Thoracic aorta (tissue), 2 donors: ENCODE data around the gene PCTP. TPM values are rescaled to one million over a fixed set of nuclear protein-coding genes. Genes with fewer than 3 reads are reported as not detected.

Experiments
- ATAC-seq: fragments of 150-250 bp; one replicate; pipeline ENCODE4 v1.8.0; 2017; ENCODE audit warnings: low read depth; ENCODE audit not compliant: insufficient number of reproducible peaks, low FRiP score
- DNase-seq: peaks from one replicate; pipeline ENCODE4 v3.0.0-alpha.2; 2020; ENCODE audit warnings: low spot score
- H3K27ac ChIP-seq, 2 donors: fragments of 200-600 bp; sonication (generic); 1 replicate in 1 of 2; 2 replicates in 1 of 2; pipeline ENCODE4 v1.5.1; 2016; ENCODE audit warnings: mild to moderate bottlenecking in 2 of 2, moderate library complexity in 2 of 2
- H3K27me3 ChIP-seq: fragments of 200-600 bp; sonication (generic); replicated peaks from 2 replicates; pipeline ENCODE4 v1.6.0; 2016; ENCODE audit warnings: mild to moderate bottlenecking; ENCODE audit not compliant: insufficient read depth
- H3K36me3 ChIP-seq: fragments of 200-600 bp; sonication (generic); one replicate; pipeline ENCODE4 v1.5.1; 2016
- H3K4me1 ChIP-seq, 2 donors: fragments of 200-600 bp; sonication (generic); 1 replicate in 1 of 2; 2 replicates in 1 of 2; pipeline versions ENCODE4 v1.5.1 to v1.6.0; 2016; ENCODE audit warnings: low read depth in 2 of 2, mild to moderate bottlenecking in 1 of 2; ENCODE audit not compliant: control insufficient read depth in 1 of 2
- H3K4me3 ChIP-seq: fragments of 200-600 bp; sonication (generic); 2 replicates; pipeline ENCODE4 v1.5.1; 2016; ENCODE audit warnings: mild to moderate bottlenecking
- H3K9me3 ChIP-seq: fragments of 200-600 bp; sonication (generic); 2 replicates; pipeline ENCODE4 v1.5.1; 2016
- total RNA-seq, 2 donors: library from RNA; depleted of rRNA; stranded (reverse); fragments of >200 nt; gene quantifications; one replicate each; pipeline versions ENCODE4 v1.1.0 to v1.2.3, GENCODE V29; 2016
- TF ChIP-seq, protein P1 (sequence below): fragments of 200-600 bp; sonication (generic); IDR thresholded peaks from one replicate; pipeline ENCODE4 v1.5.1; 2019; ENCODE audit warnings: antibody characterized with exemption

The PCTP gene
- total RNA-seq, 2 donors from 2014 or later: 11.9 to 13.3 TPM

DNA sequence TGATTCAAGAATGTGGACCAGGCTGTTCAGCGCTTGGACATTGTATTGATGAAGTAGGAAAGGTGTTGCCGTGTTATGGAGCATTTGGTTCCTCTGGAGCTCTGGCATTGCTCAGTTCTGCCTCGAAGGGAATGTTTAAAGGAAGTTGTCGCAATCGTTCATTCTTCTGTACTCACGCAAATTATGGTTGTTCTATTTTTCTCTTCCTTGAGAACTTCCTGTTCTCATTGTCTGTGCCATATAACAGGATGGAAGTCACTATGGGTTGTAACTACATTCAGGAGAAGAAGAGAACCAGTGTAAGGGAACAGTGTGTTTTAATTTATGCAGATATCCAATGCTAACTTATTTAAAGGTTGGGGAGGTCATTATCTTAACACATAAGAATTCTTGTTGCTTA, 13.0 kb downstream of the PCTP start:
- TF ChIP-seq, protein P1, sequence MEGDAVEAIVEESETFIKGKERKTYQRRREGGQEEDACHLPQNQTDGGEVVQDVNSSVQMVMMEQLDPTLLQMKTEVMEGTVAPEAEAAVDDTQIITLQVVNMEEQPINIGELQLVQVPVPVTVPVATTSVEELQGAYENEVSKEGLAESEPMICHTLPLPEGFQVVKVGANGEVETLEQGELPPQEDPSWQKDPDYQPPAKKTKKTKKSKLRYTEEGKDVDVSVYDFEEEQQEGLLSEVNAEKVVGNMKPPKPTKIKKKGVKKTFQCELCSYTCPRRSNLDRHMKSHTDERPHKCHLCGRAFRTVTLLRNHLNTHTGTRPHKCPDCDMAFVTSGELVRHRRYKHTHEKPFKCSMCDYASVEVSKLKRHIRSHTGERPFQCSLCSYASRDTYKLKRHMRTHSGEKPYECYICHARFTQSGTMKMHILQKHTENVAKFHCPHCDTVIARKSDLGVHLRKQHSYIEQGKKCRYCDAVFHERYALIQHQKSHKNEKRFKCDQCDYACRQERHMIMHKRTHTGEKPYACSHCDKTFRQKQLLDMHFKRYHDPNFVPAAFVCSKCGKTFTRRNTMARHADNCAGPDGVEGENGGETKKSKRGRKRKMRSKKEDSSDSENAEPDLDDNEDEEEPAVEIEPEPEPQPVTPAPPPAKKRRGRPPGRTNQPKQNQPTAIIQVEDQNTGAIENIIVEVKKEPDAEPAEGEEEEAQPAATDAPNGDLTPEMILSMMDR: no peak
- no peak for DNase-seq
- no peak overlapping the region for H3K4me3 ChIP-seq
- no peak overlapping the region for H3K27ac ChIP-seq
- H3K4me1 ChIP-seq: peaks cover 0 to 3% of the 10 kb centered on the region in 2 donors
- no peak for ATAC-seq
- no peaks in the 10 kb centered on the region for H3K27me3 ChIP-seq
- no peaks in the 10 kb centered on the region for H3K9me3 ChIP-seq
- no peaks in the 10 kb centered on the region for H3K36me3 ChIP-seq

DNA sequence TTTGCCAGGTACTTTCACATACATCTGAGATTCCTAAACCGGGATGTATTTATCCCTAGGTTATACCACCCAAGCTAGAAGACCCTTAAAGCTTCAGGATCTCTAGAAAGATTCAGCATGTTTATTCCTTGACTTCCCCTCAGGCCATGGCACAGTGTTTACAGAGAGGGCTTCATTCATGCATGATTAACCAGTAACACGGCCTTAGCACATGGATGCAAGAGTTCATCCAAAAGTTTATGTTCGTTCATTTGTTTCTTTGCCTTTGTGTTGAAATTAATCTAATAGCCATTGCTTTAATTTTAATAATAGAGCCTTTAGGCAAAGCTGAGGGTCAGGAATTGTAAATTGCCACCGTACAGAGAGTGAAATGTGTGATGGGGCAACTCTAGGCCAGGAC, 13.8 kb downstream of the PCTP start:
- Histone ChIP-seq H3K9me3 (no peaks in the 10 kb centered on the region), H3K36me3 (no peaks in the 10 kb centered on the region), H3K4me3 (no peak overlapping the region), H3K27ac (no peak overlapping the region), H3K27me3 (no peaks in the 10 kb centered on the region), H3K4me1 (peaks cover 0 to 3% of the 10 kb centered on the region in 2 donors)
- ATAC-seq: no peak
- TF ChIP-seq, protein P1: no peak
- DNase-seq: no peak

DNA sequence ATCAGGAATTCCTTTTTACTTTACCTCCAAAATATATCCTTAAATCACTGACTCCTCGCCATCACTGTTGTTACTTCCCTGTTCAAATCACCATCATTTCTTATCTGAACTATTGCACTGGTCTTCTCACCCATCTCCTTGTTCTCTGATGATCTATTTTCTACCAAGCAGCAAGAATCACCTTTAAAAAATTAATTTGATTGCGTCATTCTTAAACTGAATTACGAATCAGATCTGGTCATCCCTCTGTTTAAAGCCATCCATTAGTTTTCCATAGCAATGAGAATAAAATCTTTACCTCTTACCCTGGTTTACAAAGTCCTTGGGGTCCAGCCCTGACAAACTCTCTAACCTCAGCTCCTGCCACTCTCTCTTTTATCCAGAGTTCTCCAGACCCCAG, 14.6 kb downstream of the PCTP start:
- H3K4me1 ChIP-seq: peaks cover 0 to 3% of the 10 kb centered on the region in 2 donors
- TF ChIP-seq, protein P1: no peak
- no peaks in the 10 kb centered on the region for H3K9me3 ChIP-seq
- H3K4me3 ChIP-seq: no peak overlapping the region
- no peak for ATAC-seq
- DNase-seq: no peak
- no peak overlapping the region for H3K27ac ChIP-seq
- H3K36me3 ChIP-seq: no peaks in the 10 kb centered on the region
- H3K27me3 ChIP-seq: no peaks in the 10 kb centered on the region

DNA sequence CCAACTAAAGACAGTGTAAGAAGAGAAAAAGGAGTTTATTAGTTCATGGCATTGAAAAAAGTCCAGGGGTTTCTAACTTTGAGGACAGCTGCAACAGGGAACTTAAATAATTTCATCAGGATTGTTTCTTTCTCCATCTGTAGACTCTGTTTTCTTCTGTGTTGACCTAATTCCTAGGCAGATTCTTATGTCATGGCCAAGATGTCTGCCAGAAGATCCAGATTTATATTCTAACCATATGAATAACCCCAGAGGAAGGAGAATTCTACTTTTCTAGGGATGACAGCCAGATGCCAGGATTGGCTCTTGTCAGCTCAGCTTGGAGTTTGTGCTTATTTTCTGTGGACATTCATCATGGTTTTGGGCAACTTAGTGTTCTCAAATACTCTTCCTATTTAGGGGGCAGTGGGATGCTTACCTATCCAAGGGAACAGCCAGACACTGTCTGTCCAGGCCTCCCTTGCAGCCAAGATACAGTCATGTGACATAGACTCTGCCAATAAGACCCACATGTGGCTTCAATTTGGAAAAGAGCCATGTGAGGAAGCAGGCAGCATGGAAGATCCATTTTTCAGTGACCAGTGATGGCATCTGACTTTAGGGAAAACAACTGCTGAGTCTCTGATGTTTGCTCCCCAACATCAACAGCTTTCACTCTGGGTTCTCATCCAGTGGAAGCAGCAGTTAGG, 18.2 kb downstream of the PCTP start:
- no peak for ATAC-seq
- Histone ChIP-seq H3K27ac (no peak overlapping the region), H3K36me3 (peaks cover 19% of the 10 kb centered on the region)

DNA sequence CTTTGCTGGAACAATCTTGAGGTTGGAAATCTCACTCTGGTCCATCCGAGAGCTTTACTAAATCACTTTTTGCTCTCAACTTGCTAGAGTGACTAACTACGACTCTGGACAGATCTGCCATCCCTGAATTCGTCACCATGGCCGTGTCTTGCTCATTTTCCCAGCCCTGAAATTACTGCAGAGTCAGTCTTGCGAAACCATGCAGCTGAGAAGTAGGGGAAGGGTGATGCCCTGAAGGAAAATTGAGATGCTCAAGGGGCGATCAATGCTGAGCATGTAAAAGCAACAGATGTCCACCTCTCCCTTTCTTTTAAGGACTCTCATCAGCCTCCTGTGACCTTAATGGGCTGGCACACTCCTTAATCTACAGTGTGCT, 18.8 kb downstream of the PCTP start:
- no peak for DNase-seq
- TF ChIP-seq, protein P1: no peak
- H3K36me3 ChIP-seq: peaks cover 19% of the 10 kb centered on the region

More for the DNA sequence above, 18.2 kb downstream of the PCTP start:
- Histone ChIP-seq H3K27me3 (no peaks in the 10 kb centered on the region), H3K4me3 (no peak overlapping the region), H3K9me3 (no peaks in the 10 kb centered on the region), H3K4me1 (no peaks in the 10 kb centered on the region)
- TF ChIP-seq, protein P1: no peak
- no peak for DNase-seq

More for the DNA sequence above, 18.8 kb downstream of the PCTP start:
- no peak overlapping the region for H3K4me3 ChIP-seq
- H3K27ac ChIP-seq: no peak overlapping the region
- no peaks in the 10 kb centered on the region for H3K9me3 ChIP-seq
- no peaks in the 10 kb centered on the region for H3K4me1 ChIP-seq
- H3K27me3 ChIP-seq: no peaks in the 10 kb centered on the region
- peak; percentile 37 for ATAC-seq
